Subcutaneous adipose tissue (tissue), 4 donors: ENCODE data around the gene LHFPL2. TPM values are rescaled to one million over a fixed set of nuclear protein-coding genes. Genes with fewer than 3 reads are reported as not detected.

Experiments used
- total RNA-seq, 4 donors: library from RNA; depleted of rRNA; stranded (reverse); fragments of >200 nt; gene quantifications; one replicate each; pipeline ENCODE4 v1.1.0, GENCODE V29; 2016
- TF ChIP-seq, protein P1 (sequence below): fragments of 450-650 bp; IDR thresholded peaks from one replicate; pipeline ENCODE4 v1.5.1; 2016; ENCODE audit warnings: low read depth, mild to moderate bottlenecking, control low read depth, antibody characterized with exemption, moderate library complexity

LHFPL2 gene
- total RNA-seq, 4 donors from 2014 or later = 18.5 to 104 (median 30.0) TPM

DNA sequence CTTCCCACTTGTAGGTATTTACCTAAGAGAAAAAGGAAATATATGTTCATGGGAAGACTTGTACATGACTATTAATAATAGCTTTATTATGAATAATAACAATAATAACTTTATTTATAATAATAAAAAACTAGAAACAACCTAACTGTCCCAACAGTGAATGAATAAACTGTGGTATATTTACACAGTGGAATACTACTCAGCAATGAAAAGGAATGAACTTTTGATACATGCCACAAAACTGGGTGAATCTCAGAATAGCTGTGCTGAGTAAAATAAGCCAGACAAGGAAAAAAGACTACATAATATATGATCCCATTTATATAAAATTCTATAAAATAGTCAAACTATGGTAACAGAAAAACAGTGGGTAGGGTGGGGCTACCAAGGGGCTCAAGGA is 199.5 kb downstream of the LHFPL2 start:
- TF ChIP-seq, protein P1, sequence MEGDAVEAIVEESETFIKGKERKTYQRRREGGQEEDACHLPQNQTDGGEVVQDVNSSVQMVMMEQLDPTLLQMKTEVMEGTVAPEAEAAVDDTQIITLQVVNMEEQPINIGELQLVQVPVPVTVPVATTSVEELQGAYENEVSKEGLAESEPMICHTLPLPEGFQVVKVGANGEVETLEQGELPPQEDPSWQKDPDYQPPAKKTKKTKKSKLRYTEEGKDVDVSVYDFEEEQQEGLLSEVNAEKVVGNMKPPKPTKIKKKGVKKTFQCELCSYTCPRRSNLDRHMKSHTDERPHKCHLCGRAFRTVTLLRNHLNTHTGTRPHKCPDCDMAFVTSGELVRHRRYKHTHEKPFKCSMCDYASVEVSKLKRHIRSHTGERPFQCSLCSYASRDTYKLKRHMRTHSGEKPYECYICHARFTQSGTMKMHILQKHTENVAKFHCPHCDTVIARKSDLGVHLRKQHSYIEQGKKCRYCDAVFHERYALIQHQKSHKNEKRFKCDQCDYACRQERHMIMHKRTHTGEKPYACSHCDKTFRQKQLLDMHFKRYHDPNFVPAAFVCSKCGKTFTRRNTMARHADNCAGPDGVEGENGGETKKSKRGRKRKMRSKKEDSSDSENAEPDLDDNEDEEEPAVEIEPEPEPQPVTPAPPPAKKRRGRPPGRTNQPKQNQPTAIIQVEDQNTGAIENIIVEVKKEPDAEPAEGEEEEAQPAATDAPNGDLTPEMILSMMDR = no peak

DNA sequence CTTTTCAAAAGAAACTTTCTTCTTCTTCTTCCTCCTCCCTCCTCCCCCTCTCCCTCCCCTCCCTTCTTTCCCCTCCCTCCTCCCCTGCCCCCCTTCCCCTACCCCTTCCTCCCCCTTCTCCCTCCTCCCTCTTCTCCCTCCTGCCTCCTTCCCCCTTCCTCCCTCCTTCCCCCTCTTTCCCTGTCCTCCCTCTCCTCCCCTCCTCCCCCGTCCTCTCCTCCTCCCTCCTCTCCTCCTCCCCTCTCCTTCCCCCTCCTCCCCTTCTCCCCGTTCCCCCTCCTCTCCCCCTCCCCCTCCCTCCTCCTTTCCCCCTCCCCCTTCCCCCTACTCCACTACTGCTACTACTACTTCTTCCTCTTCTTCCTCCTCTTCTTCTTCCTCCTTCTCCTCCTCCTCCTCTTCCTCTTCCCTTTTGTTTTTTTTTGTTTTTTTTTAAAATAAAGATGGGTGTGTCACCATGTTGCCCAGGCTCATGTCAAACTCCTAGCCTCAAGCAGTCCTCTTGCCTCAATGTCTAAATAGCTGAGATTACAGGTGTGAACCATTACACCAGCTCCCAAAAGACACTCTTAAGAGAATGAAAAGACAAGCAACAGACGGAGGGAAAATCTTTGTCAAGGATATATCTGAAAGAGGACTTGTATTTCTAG is 200.7 kb downstream of the LHFPL2 start:
- TF ChIP-seq, protein P1 = no peak
